SK-N-SH (cell line): ENCODE measurements around the gene ZCCHC17. TPM values are rescaled to one million over a fixed set of nuclear protein-coding genes. Genes with fewer than 3 reads are reported as not detected.

Experiments
- CTCF ChIA-PET: fragments of 300-600, 350-600 bp; formaldehyde crosslinking; extraction: SDS; loops from one replicate; lab custom pipeline; 2021; lab: Yijun Ruan, JAX
- POLR2A ChIA-PET: fragments of 350-600 bp; sonication (Branson Sonifier 250); formaldehyde crosslinking; extraction: SDS; loops from one replicate; lab custom pipeline; 2020; ENCODE audit warnings: antibody characterized with exemption, inconsistent platforms; lab: Yijun Ruan, JAX
- DNase-seq: peaks from one replicate; pipeline ENCODE4 v3.0.0; 2012
- H2AFZ ChIP-seq: fragments of 200-600 bp; sonication (generic); 2 replicates; pipeline ENCODE4 v1.8.1; 2016; ENCODE audit warnings: antibody characterized with exemption, mild to moderate bottlenecking, low read depth
- H3F3A ChIP-seq: fragments of 200-600 bp; sonication (generic); replicated peaks from 2 replicates; pipeline ENCODE3; 2016; ENCODE audit warnings: antibody characterized with exemption, mild to moderate bottlenecking; ENCODE audit not compliant: insufficient read depth
- H3K27ac ChIP-seq, 2 experiments: fragments of 200-500 bp in 1 of 2; fragments of 200-600 bp in 1 of 2; sonication (Bioruptor generic) in 1 of 2; sonication (generic), shearing (Covaris generic) in 1 of 2; 2 replicates each; pipeline versions ENCODE4 v1.5.1 to v1.6.1; 2014 to 2016; ENCODE audit warnings: low read depth in 2 of 2, inconsistent platforms in 1 of 2, low read length in 1 of 2, mild to moderate bottlenecking in 1 of 2, mixed read lengths in 1 of 2
- H3K27me3 ChIP-seq: fragments of 200-600 bp; sonication (generic), shearing (Covaris generic); 2 replicates; pipeline ENCODE4 v1.6.1; 2016; ENCODE audit warnings: mixed run types; ENCODE audit not compliant: insufficient read depth
- H3K36me3 ChIP-seq, 2 experiments: fragments of 200-500 bp in 1 of 2; fragments of 200-600 bp in 1 of 2; sonication (Bioruptor generic) in 1 of 2; sonication (generic) in 1 of 2; replicated peaks in 1 of 2; 2 replicates each; pipeline versions ENCODE3 to v1.5.1; 2014 to 2016; ENCODE audit warnings: low read length in 1 of 2, mild to moderate bottlenecking in 1 of 2; ENCODE audit not compliant: insufficient read depth in 2 of 2, control insufficient read depth in 1 of 2
- H3K4me1 ChIP-seq, 2 experiments: fragments of 200-500 bp in 1 of 2; fragments of 200-600 bp in 1 of 2; sonication (Bioruptor generic) in 1 of 2; sonication (generic), shearing (Covaris generic) in 1 of 2; 2 replicates each; pipeline versions ENCODE4 v1.5.1 to v1.6.1; 2014 to 2016; ENCODE audit warnings: low read depth in 1 of 2, low read length in 1 of 2, mixed run types in 1 of 2; ENCODE audit not compliant: insufficient read depth in 2 of 2, control insufficient read depth in 1 of 2
- H3K4me2 ChIP-seq: fragments of 200-600 bp; sonication (generic), shearing (Covaris generic); 2 replicates; pipeline ENCODE4 v1.6.1; 2017; ENCODE audit warnings: mixed run types
- H3K4me3 ChIP-seq, 2 experiments: fragments of 200-500 bp in 1 of 2; fragments of 200-600 bp in 1 of 2; sonication (Bioruptor generic) in 1 of 2; sonication (generic), shearing (Covaris generic) in 1 of 2; 2 replicates each; pipeline versions ENCODE4 v1.5.1 to v1.8.1; 2014 to 2016; ENCODE audit warnings: low read depth in 2 of 2, inconsistent platforms in 1 of 2, low read length in 1 of 2, mild to moderate bottlenecking in 1 of 2, mixed read lengths in 1 of 2, moderate library complexity in 1 of 2
- H3K79me2 ChIP-seq: fragments of 200-600 bp; sonication (generic); 2 replicates; pipeline ENCODE4 v1.8.1; 2017; ENCODE audit warnings: mild to moderate bottlenecking; ENCODE audit not compliant: insufficient read depth
- H3K9ac ChIP-seq: fragments of 200-600 bp; sonication (generic); 2 replicates; pipeline ENCODE4 v1.6.1; 2017; ENCODE audit warnings: mixed run types
- H3K9me2 ChIP-seq: fragments of 200-600 bp; sonication (generic); 2 replicates; pipeline ENCODE4 v1.6.1; 2017; ENCODE audit warnings: mixed run types
- H3K9me3 ChIP-seq: fragments of 200-600 bp; sonication (generic); 2 replicates; pipeline ENCODE4 v1.6.1; 2017; ENCODE audit warnings: mixed run types, mild to moderate bottlenecking, moderate library complexity
- H4K20me1 ChIP-seq: fragments of 200-600 bp; sonication (generic); 2 replicates; pipeline ENCODE4 v1.6.1; 2017; ENCODE audit warnings: mild to moderate bottlenecking, mixed run types; ENCODE audit not compliant: insufficient read depth
- EZH2phosphoT487 ChIP-seq: fragments of 200-600 bp; sonication (generic); IDR thresholded peaks from 2 replicates; pipeline ENCODE4 v1.6.1; 2017; ENCODE audit warnings: low read depth, mixed run types, mild to moderate bottlenecking, antibody characterized with exemption, moderate library complexity, borderline replicate concordance
- FOSL2 ChIP-seq: IDR thresholded peaks from 2 replicates; pipeline ENCODE4 v1.4.0; 2012; ENCODE audit warnings: low read depth, mild to moderate bottlenecking, moderate library complexity, borderline replicate concordance
- GABPA ChIP-seq: IDR thresholded peaks from 2 replicates; pipeline ENCODE4 v1.4.0; 2012; ENCODE audit warnings: low read depth, mild to moderate bottlenecking
- GATA2 ChIP-seq: sonication (generic); formaldehyde crosslinking; IDR thresholded peaks from 2 replicates; pipeline ENCODE4 v1.5.0; 2020; ENCODE audit warnings: mild to moderate bottlenecking, missing genetic modification reagents
- MXI1 ChIP-seq: IDR thresholded peaks from 2 replicates; pipeline ENCODE4 v1.6.1; 2012; ENCODE audit warnings: mild to moderate bottlenecking, low read depth, low read length, improper control_type of control experiment
- RFX5 ChIP-seq: IDR thresholded peaks from 2 replicates; pipeline ENCODE4 v1.6.1; 2012; ENCODE audit warnings: mild to moderate bottlenecking, improper control_type of control experiment, low read length
- RXRA ChIP-seq: IDR thresholded peaks from 2 replicates; pipeline ENCODE4 v1.4.0; 2012; ENCODE audit warnings: low read depth, mild to moderate bottlenecking, borderline replicate concordance
- SMC3 ChIP-seq: IDR thresholded peaks from 2 replicates; pipeline ENCODE4 v1.6.1; 2012; ENCODE audit warnings: low read depth, low read length, improper control_type of control experiment
- TAF1 ChIP-seq: IDR thresholded peaks from 2 replicates; pipeline ENCODE4 v1.6.1; 2012; ENCODE audit warnings: low read depth, mild to moderate bottlenecking, low read length, moderate library complexity, borderline replicate concordance
- YY1 ChIP-seq: IDR thresholded peaks from 2 replicates; pipeline ENCODE4 v1.4.0; 2012; ENCODE audit warnings: low read depth, mild to moderate bottlenecking
- WGBS: methylation state at CpG from one replicate; pipeline ENCODE4 v1.1.6; 2017; ENCODE audit warnings: low lambda C conversion rate; 5-methylcytosine and 5-hydroxymethylcytosine counted together
- polyA plus RNA-seq, 3 experiments: library from polyadenylated mRNA; depleted of rRNA; stranded (reverse); fragments of >200 nt; gene quantifications; 2 replicates each; pipeline ENCODE4 v1.2.3, GENCODE V29; 2012
- TF ChIP-seq, protein P1 (sequence below): fragments of 150-350 bp; IDR thresholded peaks from 2 replicates; pipeline ENCODE4 v1.6.1; 2016; ENCODE audit warnings: mild to moderate bottlenecking, low read depth, low read length
- TF ChIP-seq, protein P2 (sequence below): fragments of 200-600 bp; sonication (generic); IDR thresholded peaks from 2 replicates; pipeline ENCODE4 v1.6.1; 2017; ENCODE audit warnings: antibody characterized with exemption, mild to moderate bottlenecking, moderate library complexity

Gene ZCCHC17
- polyA plus RNA-seq, 1 of the 3 experiments (the other 2 are of a cell fraction) = 25.8 TPM

DNA sequence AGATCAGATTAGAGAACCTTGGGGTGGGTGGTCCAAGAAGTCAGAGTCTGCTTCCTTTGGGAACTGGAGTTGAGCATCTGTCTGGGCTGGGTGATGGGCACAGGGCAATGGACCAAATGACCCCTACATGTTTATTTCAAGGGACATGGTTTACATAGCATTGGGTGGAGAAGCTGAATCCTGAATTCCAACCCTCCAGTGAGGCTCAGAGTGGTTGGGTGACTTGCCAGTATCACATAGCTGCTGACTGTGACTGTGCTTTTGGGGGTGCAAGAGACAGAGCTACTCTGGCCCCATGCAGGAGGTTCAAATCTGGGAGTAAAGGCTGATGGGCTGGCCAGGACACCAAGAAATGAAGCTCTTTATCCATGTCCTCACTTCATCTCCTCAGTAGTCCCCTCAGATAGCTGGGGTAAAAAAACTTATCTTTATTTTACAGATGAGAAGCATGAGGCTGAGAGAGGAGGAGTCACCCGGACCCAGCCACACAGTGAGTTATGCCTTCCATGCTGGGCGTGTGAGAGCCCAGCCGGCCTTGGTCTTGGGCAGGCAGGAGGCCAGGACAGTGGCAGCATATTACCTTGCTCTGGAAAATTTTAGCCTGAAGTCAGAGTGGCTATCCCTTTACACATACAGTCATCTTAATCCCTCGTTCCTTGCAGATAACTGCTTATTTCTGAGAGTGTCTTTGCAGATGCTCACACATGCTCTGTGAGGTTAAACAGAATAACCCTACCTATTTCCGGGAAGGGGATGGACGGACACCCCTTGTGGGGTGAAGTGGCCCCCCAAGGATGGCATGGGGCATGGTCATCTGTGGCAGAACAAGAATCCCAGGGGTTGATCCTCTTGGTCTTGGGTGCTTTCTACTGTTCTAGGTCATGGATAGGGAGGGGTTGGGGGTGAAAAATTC lies 113.4 kb downstream of the ZCCHC17 start (continued):
- TF ChIP-seq, protein P1, sequence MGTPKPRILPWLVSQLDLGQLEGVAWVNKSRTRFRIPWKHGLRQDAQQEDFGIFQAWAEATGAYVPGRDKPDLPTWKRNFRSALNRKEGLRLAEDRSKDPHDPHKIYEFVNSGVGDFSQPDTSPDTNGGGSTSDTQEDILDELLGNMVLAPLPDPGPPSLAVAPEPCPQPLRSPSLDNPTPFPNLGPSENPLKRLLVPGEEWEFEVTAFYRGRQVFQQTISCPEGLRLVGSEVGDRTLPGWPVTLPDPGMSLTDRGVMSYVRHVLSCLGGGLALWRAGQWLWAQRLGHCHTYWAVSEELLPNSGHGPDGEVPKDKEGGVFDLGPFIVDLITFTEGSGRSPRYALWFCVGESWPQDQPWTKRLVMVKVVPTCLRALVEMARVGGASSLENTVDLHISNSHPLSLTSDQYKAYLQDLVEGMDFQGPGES = no peak
- TF ChIP-seq YY1 (no peak), SMC3 (no peak), MXI1 (no peak)

DNA sequence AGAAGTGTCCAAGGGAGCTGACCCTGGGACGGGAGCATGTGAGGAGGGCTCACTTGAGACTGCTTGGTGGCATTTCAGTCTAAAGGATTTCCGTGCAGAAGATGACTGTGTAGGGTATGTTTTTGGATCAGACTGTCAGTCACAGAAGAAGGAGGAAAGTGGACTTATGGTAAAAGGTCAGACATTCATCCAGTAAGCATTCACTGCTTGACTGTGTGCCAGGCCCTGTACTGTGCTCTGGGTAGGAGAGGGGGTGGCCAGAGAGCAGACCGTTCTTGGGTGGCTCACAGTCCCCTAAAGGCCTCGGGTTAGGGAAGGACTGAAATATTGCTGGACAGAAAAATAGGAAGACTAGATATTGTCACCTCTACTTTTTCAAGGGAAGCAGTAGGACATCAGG lies 114.0 kb downstream of the ZCCHC17 start:
- no peak for DNase-seq
- ChIA-PET POLR2A (no interaction called here), CTCF (interaction anchor here (6.3 to 16.8 kb wide), 3 partner anchors 11 to 228 kb away, joined by 43 to 287 read pairs (median 213); no protein-coding TSS in a partner anchor)
- no peaks in the 10 kb centered on the region for H3K9me3 ChIP-seq
- no peaks in the 10 kb centered on the region for H3K27me3 ChIP-seq
- no peak overlapping the region for H3K27ac ChIP-seq
- no peak overlapping the region for H3K4me2 ChIP-seq
- 43% methylated on average over 4 of the region's 4 CpGs for WGBS
- H2AFZ ChIP-seq = no peak overlapping the region
- no peak overlapping the region for H3K9ac ChIP-seq
- H3K4me1 ChIP-seq = peaks cover 0 to 13% of the 10 kb centered on the region in 2 experiments; a peak in 1 of 4 replicates
- no peaks in the 10 kb centered on the region for H3K9me2 ChIP-seq
- no peaks in the 10 kb centered on the region for H3K36me3 ChIP-seq
- no peak overlapping the region for H3K4me3 ChIP-seq
- peaks cover 4% of the 10 kb centered on the region for H3F3A ChIP-seq
- H4K20me1 ChIP-seq = no peaks in the 10 kb centered on the region
- TF ChIP-seq GABPA (no peak), TAF1 (no peak), EZH2phosphoT487 (no peak), MXI1 (no peak), RFX5 (no peak), FOSL2 (no peak), GATA2 (no peak), RXRA (no peak)
- TF ChIP-seq, protein P1 = no peak
- TF ChIP-seq, protein P2, sequence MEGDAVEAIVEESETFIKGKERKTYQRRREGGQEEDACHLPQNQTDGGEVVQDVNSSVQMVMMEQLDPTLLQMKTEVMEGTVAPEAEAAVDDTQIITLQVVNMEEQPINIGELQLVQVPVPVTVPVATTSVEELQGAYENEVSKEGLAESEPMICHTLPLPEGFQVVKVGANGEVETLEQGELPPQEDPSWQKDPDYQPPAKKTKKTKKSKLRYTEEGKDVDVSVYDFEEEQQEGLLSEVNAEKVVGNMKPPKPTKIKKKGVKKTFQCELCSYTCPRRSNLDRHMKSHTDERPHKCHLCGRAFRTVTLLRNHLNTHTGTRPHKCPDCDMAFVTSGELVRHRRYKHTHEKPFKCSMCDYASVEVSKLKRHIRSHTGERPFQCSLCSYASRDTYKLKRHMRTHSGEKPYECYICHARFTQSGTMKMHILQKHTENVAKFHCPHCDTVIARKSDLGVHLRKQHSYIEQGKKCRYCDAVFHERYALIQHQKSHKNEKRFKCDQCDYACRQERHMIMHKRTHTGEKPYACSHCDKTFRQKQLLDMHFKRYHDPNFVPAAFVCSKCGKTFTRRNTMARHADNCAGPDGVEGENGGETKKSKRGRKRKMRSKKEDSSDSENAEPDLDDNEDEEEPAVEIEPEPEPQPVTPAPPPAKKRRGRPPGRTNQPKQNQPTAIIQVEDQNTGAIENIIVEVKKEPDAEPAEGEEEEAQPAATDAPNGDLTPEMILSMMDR = no peak
- peaks cover 9% of the 10 kb centered on the region; the same call in 1 of the 2 replicates for H3K79me2 ChIP-seq
